OCI-LY3 (cell line): ENCODE data around the gene PCGF2.
"Not testable (repeated sequence)": the region's sequence is repeated elsewhere in the genome, so short reads cannot be mapped to it uniquely, and the experiment has no call there.

Source experiments
- CTCF ChIP-seq: fragments of 200-600, 300-600 bp; sonication (generic); IDR thresholded peaks from 2 replicates; pipeline ENCODE4 v1.5.1; 2014; ENCODE audit warnings: antibody characterized with exemption, low read length, low read depth
- EZH2phosphoT487 ChIP-seq: fragments of 200-600 bp; shearing (Covaris generic); IDR thresholded peaks from 2 replicates; pipeline ENCODE4 v1.6.1; 2018; ENCODE audit warnings: antibody characterized with exemption, mixed run types, low read depth

- not testable (repeated sequence) for TF ChIP-seq CTCF, EZH2phosphoT487
These were observed 22.0 kb downstream of the PCGF2 start for GRCh38 chr17:38726145-38726544.
